AG04450 (cell line): ENCODE measurements around the gene GPC5. TPM values are rescaled to one million over a fixed set of nuclear protein-coding genes. Genes with fewer than 3 reads are reported as not detected.

Experiments used
- CTCF ChIA-PET: fragments of 300-600, 350-600 bp; formaldehyde crosslinking; extraction: SDS; loops from one replicate; lab custom pipeline; 2022; ENCODE audit warnings: antibody characterized with exemption, inconsistent platforms; lab: Charles Lee
- POLR2A ChIA-PET: fragments of 350-600 bp; formaldehyde crosslinking; extraction: SDS; loops from one replicate; lab custom pipeline; 2021; ENCODE audit warnings: antibody characterized with exemption, inconsistent platforms; lab: Yijun Ruan, JAX
- DNase-seq: peaks from one replicate; pipeline ENCODE4 v3.0.0-alpha.2; 2011; ENCODE audit warnings: low read depth, low spot score
- H3K27ac ChIP-seq: one replicate; pipeline ENCODE4 v1.5.1; 2012; ENCODE audit warnings: low read depth, low read length, control low read depth
- H3K27me3 ChIP-seq: one replicate; pipeline ENCODE4 v1.6.0; 2012; ENCODE audit warnings: low read length; ENCODE audit not compliant: control insufficient read depth, insufficient read depth
- H3K4me3 ChIP-seq: 2 replicates; pipeline ENCODE4 v1.5.1; 2011; ENCODE audit warnings: mild to moderate bottlenecking, low read depth, low read length, control low read depth
- H3K9me3 ChIP-seq: 2 replicates; pipeline ENCODE4 v1.5.1; 2012; ENCODE audit warnings: low read length; ENCODE audit not compliant: control insufficient read depth, insufficient read depth
- CTCF ChIP-seq: IDR thresholded peaks from 2 replicates; pipeline ENCODE4 v1.5.1; 2011; ENCODE audit warnings: low read depth, low read length, control low read depth, inconsistent platforms
- polyA plus RNA-seq: library from polyadenylated mRNA; depleted of rRNA; stranded (reverse); fragments of >200 nt; gene quantifications from 2 replicates; pipeline ENCODE4 v1.2.3, GENCODE V29; 2011

Gene GPC5
- polyA plus RNA-seq, 1 experiment: 3.6 TPM

GRCh38 chr13:92137520-92137919 is 739.1 kb downstream of the GPC5 start:
- H3K4me3 ChIP-seq: no peak overlapping the region
- H3K9me3 ChIP-seq: no peaks in the 10 kb centered on the region
- TF ChIP-seq CTCF: no peak
- no peak overlapping the region for H3K27ac ChIP-seq
- H3K27me3 ChIP-seq: no peaks in the 10 kb centered on the region
- DNase-seq: no peak
- CTCF ChIA-PET: interaction anchor here (0.7 kb wide), 1 partner anchor 199 kb away, joined by 3 read pairs; no protein-coding TSS in a partner anchor
- POLR2A ChIA-PET: no interaction called here

DNA sequence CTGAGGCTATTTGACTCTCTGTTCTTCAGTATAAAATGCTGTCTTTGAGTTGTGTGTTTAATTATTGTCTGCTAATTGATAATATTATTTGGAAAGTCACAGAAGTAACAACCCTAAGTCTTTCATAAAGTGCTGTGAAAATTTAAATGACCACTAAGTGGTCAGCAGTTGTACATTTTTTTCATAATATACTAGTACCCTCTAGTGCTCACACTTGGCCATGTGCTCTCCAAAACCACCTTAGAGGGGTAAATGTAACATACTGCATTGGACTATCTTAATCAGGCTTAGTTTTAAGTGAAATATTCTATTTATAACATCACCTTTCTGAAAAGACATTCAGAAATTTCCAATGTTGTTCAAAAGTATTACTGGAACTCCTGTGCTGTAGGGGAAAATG is 745.3 kb downstream of the GPC5 start:
- Histone ChIP-seq H3K27me3 (no peaks in the 10 kb centered on the region), H3K27ac (no peak overlapping the region), H3K4me3 (no peak overlapping the region), H3K9me3 (no peaks in the 10 kb centered on the region)
- CTCF ChIA-PET: no interaction called here
- no peak for DNase-seq
- no peak for TF ChIP-seq CTCF
- POLR2A ChIA-PET: no interaction called here

GRCh38 chr13:92150606-92151005 is 752.2 kb downstream of the GPC5 start:
- H3K27me3 ChIP-seq: no peaks in the 10 kb centered on the region
- H3K27ac ChIP-seq: no peak overlapping the region
- no peaks in the 10 kb centered on the region for H3K9me3 ChIP-seq
- CTCF ChIA-PET: interaction anchor here (1.4 kb wide), 1 partner anchor 37 kb away, joined by 3 read pairs; no protein-coding TSS in a partner anchor
- POLR2A ChIA-PET: no interaction called here
- DNase-seq: no peak
- no peak for TF ChIP-seq CTCF
- no peak overlapping the region for H3K4me3 ChIP-seq

- Histone ChIP-seq H3K9me3 (no peaks in the 10 kb centered on the region), H3K4me3 (no peak overlapping the region), H3K27ac (no peak overlapping the region), H3K27me3 (no peaks in the 10 kb centered on the region)
- TF ChIP-seq CTCF: no peak
- ChIA-PET POLR2A (no interaction called here), CTCF (interaction anchor here (1.2 to 1.6 kb wide), 2 partner anchors 17 to 341 kb away, joined by 6 to 9 read pairs; no protein-coding TSS in a partner anchor)
- DNase-seq: no peak
These were observed 759.9 kb downstream of the GPC5 start for GRCh38 chr13:92158346-92158745.

DNA sequence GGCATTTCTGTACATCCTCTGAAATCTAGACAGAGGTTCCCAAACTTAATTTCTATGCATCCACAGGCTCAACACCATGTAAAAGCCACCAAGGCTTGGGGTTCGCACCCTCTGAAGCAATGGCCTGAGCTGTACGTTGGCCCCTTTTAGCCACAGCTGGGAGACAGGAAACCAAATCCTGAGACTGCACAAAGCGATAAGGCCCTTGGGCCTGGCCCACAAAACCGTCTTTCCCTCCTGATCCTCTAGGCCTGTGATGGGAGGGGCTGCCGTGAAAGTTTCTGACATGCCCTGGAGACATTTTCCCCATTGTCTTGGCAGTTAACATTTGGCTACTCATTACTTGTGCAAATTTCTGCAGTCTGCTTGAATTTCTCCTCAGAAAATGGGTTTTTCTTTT is 766.4 kb downstream of the GPC5 start:
- CTCF ChIA-PET: no interaction called here

More for the DNA sequence above, 766.4 kb downstream of the GPC5 start:
- Histone ChIP-seq H3K9me3 (no peaks in the 10 kb centered on the region), H3K27me3 (no peaks in the 10 kb centered on the region), H3K4me3 (no peak overlapping the region), H3K27ac (no peak overlapping the region)
- POLR2A ChIA-PET: no interaction called here
- TF ChIP-seq CTCF: no peak
- DNase-seq: no peak
